ENCODE data around the gene PATJ. TPM values are rescaled to one million over a fixed set of nuclear protein-coding genes. Genes with fewer than 3 reads are reported as not detected.

PATJ gene
- 2.4 and 4.1 TPM in 2 replicates for total RNA-seq

GRCh38 chr1:61741711-61742619 lies at the start of gene PATJ:
Gene PATJ (plus strand): TSS chr1:61742480. CDS start chr1:61762893, 20,413 bp downstream.

GRCh38 chr1:61724813-61725694 lies 17.2 kb upstream of the PATJ start, which contains the start of gene TM2D1:
Gene TM2D1 (minus strand): TSS chr1:61725141. CDS start chr1:61725120, 21 bp downstream.

GRCh38 chr1:62194651-62195544 lies 452.6 kb downstream of the PATJ start, which contains the start of gene L1TD1:
Gene L1TD1 (plus strand): TSS chr1:62194849. CDS start chr1:62206629, 11,780 bp downstream.

Other genes starting within 250 kb of the PATJ start
- 31.7 and 53.2 TPM in 2 replicates for gene TM2D1, start 17.3 kb upstream of the PATJ start, total RNA-seq